HG02610 (cell line): Measurements from ENCODE around the gene CLDN7.
"Not testable (repeated sequence)": the region's sequence is repeated elsewhere in the genome, so short reads cannot be mapped to it uniquely, and the experiment has no call there.

Source experiments
- ATAC-seq: cut with Tn5 transposase; IDR thresholded peaks from one replicate; pipeline ENCODE4 v1.9.1; 2021; ENCODE audit warnings: mild to moderate bottlenecking, moderate library complexity; ENCODE audit not compliant: unreplicated experiment

Gene CLDN7

GRCh38 chr17:7256766-7257456, 5.4 kb downstream of the CLDN7 start:
- ATAC-seq, result no peak

DNA sequence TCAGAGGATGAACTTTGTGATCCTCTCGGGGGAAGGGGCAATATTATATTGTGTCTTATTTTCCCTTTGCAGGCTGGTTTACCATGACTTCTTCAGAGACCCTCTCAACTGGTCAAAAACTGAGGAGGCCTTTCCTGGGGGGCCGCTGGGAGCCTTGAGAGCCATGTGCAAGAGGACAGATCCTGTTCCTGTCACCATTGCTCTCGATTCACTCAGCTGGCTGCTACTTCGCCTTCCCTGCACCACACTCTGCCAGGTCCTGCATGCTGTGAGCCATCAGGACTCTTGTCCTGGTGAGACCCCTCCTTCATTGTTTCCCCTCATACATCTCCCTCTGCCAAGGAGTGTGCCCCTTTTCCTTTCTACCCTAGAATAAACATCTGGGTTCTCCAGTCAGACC, 7.8 kb downstream of the CLDN7 start:
- ATAC-seq, result no peak

DNA sequence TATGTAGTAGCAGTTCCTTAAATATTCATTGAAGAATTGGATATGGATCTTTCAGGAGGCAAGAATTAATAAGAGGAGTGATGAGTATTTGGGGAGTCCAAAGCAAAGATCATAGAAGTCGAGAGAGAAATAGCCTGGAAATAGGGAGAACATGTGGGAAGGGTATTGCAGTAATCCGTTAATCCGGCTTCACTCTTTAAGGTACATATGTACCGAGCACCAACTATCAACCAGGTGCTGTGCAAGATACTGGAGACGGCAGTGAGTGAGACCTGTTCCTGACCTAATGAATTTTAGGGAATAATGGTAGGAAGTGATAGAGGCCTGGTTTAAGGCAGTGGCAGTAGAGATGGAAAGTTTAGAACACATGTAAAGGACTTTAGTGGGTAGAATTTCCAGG, 9.2 kb downstream of the CLDN7 start:
- no peak for ATAC-seq

DNA sequence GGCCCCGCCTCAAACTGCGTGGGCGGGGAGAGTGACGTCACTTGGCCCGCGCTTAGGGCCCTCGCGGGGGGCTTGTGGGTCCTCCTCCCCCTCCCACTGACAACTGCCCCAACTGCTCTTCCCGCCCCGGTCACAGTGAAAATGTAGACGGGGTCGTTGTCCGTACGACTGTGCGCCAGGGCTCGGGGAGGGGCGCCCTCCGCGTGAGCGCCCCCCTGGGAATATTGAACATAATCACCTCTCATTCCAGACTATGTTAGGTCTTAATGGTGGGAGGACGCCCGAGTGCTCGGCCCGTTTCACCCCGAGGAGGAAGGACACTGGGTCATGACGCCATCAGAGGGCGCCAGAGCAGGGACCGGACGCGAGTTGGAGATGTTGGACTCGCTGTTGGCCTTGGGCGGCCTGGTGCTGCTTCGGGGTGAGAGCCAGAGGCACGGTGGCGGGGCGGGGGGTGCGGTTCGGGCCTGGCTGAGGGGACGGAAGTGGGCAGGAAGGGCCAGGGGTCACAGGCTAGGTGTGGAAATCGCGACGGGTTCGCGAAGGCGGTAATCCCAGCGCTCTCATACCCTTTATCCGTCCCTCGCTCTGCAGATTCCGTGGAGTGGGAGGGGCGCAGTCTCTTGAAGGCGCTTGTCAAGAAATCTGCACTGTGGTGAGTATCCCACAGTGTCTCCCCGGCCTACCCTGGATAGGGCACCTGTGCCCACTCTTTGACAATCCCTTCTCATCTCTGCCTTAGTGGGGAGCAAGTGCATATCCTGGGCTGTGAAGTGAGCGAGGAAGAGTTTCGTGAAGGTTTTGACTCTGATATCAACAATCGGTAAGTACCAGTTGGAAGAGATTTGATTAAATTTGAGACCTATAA, 9.9 kb downstream of the CLDN7 start, which contains the start of gene ELP5:
ELP5 (plus strand) TSS at position 40 of the 868 bp plus-strand sequence; CDS start at position 376, 336 bp downstream.
- ATAC-seq, result peak; percentile 28

DNA sequence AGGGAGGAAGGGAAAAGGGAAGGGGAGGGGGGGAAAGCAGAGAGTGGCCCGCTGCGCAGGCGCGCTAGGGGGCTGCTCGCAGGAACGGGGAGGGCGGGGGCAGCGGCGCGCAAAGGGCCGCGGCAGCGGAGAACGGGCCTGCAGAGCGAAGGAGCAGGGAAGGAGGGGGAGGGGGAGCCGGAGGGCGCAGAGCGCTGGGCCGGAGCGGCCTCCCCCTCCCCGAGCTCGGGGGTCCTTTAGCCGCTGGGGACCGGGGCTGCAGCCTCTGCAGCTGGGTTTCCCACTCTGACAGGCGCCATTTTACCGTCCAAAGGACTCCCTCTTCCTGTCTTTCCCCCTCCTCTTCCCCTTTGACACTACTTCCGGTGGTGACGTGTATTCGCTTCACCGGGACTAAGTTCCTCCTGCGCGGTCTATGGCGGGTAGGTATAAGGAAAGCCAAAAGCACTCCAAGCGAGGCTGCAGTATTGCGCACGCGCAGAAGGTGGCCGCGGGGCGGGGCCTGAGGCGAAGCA, 10.6 kb downstream of the CLDN7 start, which contains the start of gene CTDNEP1:
CTDNEP1 (minus strand) TSS at position 74 of the 515 bp plus-strand sequence. CDS start 438 bp downstream, outside the sequence.
- ATAC-seq, result peak; percentile 83

- no peak for ATAC-seq
These were observed 11.3 kb downstream of the CLDN7 start for GRCh38 chr17:7250695-7251627.

DNA sequence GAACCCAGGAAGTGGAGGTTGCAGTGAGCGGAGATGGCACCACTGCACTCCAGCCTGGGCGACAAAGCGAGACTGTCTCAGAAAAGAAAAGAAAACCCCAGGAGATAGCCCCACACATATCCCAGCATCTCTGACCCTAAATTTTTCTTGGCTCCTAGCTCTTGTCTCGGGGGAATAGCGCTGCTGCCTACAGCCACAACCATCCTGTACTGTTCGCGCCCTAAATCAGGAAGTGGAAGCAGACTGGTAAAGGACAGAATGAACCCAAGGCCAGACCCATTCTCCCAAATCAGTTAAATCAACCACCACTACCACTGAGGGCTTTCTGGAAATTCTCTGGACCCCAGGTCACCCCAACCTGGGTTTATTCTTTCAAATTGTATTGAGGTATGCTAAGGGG, 12.4 kb downstream of the CLDN7 start:
- ATAC-seq, result no peak

GRCh38 chr17:7249214-7249613, 13.1 kb downstream of the CLDN7 start:
- ATAC-seq, result no peak

GRCh38 chr17:7248796-7249195, 13.5 kb downstream of the CLDN7 start:
- no peak for ATAC-seq

GRCh38 chr17:7246779-7247178, 15.5 kb downstream of the CLDN7 start:
- ATAC-seq, result no peak

- not testable (repeated sequence) for ATAC-seq
These were observed 18.4 kb downstream of the CLDN7 start for GRCh38 chr17:7243838-7244237.

- ATAC-seq, result no peak
These were observed 18.9 kb downstream of the CLDN7 start for GRCh38 chr17:7243453-7243729.

DNA sequence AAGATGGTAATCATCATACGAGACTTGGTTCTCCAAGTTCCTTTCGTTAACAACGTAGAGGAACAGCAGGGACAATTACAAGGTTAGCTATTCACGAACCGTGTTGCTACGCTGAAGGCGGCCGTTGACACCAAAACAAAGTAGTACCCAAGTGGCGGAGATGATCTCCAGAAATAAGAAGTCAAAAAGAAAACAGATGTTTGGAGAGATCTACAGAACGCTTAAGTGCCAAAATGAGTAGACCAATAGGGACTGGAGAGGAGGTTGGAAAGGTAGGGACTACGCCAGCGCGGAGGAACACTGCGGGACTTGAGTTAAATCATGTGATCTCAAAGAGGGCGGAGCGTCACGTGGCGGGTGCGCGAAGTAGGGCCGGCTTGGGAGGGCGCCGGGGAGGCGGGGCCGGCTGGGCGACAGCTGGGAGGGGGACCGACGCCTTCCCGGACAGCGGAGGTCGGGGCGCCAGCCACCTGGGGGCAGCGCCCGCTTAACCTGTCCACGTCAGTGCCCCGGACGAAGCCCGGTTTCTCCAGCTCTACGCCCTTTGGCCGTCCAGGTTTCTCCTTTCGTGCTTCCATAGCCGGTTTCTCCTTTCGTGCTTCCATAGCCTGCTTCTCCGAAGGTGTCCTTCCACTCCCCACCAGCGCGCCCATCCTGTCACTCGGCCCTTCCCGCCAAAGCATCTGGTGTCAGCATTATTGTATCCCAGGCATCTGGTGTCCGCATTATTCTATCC, 19.4 kb downstream of the CLDN7 start:
- ATAC-seq, result peak; percentile 33

DNA sequence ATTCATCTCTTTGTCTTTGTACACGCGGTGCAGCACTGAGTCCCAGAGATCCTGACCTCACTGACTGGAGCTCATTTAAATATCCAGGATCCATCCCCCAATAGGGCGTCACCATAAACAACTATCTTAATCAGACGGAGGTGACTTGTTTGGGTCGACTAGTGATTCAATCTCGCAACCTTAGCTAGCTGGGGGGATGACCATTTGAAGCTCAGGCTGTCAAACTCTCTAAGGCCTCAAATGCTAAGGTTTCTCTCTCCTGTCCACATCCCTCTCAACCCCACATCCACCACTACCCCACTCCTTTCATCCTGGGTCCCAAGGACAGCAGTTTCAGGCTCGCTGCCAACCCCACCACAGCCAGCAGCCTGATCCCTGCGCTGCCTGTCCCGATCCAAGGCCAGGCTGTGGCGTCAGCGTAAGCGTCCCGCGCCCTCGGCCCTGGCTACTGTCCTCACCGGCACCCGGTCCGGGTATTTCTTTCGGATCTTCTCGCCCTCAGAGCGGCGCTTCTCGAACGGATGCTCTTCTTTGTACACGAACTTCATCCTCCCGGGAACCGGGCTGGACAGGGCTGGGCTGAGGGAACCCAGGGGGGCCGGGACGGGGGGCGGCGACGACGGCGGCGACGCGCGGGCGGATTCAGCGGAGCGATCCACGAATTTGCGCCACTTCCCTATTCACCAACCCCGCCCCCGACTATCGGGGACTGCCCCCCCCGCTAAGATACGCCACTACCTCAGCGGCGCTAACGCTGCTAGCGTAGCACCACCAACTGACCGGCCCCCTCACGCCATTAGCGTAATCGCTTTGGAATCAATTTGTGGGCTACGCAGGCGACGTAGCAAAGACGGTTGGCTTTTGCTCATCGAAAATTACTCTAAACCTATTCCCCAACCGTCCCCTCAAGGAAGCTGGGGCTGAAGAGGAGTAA, 20.2 kb downstream of the CLDN7 start, which contains the start of gene GABARAP:
GABARAP (minus strand) TSS at position 667 of the 934 bp plus-strand sequence; CDS start at position 548, 119 bp downstream.
- peak; percentile 25 for ATAC-seq

GRCh38 chr17:7241090-7241733, 21.1 kb downstream of the CLDN7 start:
- no peak for ATAC-seq

DNA sequence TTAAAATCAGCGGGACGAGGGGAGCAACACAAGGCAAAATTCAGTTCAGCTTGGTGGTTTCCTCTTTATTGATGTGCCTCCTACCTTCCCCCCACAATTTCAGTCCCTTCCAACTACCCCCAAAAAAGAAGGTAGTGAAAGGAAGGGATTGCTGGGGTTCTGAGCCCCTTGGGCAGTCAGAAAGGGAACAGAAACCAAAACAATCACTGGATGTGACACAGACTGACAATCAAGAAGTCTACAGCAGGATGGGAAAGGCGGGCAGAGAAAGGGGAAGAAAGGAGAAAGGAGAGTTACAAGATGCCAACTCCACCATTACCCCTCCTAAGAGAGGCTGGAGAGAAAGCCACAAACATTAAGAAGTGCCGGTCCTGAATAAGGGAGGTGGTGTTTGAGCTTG, 21.9 kb downstream of the CLDN7 start:
- no peak for ATAC-seq

- peak; percentile 42 for ATAC-seq
These were observed 22.9 kb downstream of the CLDN7 start, which contains the start of gene PHF23 for GRCh38 chr17:7239091-7240027. TSS of gene PHF23 (minus strand) at chr17:7239457. CDS start at chr17:7239279, 178 bp downstream.
